ENCODE results near the gene SUFU.

Gene SUFU

DNA sequence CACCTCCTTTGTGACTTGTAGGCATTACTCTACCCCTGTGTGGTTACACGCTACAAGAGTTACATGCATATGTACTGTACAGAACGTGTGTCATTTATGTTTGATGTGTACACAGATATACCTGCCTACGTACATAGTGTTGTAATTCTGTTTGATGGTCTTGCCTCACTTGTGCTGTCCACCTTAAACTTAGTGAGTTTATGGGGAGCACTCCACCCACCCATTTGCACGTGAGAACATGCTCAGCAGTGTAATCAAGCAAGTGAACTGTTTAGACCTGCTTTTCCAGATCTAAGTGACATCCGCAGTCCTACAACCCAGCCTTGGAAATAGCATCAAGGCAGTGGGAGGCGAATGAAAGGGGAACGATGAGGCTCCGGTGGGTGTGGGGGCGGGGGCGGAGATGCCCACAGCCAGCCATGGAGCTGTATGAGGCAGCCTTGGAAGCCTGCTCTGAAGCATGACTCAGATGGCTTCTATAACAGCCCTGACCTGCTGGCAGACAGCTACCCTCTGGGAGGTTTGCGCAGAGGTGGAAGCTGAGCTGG is 52.1 kb downstream of the SUFU start:
- TF ChIP-seq, protein P1, sequence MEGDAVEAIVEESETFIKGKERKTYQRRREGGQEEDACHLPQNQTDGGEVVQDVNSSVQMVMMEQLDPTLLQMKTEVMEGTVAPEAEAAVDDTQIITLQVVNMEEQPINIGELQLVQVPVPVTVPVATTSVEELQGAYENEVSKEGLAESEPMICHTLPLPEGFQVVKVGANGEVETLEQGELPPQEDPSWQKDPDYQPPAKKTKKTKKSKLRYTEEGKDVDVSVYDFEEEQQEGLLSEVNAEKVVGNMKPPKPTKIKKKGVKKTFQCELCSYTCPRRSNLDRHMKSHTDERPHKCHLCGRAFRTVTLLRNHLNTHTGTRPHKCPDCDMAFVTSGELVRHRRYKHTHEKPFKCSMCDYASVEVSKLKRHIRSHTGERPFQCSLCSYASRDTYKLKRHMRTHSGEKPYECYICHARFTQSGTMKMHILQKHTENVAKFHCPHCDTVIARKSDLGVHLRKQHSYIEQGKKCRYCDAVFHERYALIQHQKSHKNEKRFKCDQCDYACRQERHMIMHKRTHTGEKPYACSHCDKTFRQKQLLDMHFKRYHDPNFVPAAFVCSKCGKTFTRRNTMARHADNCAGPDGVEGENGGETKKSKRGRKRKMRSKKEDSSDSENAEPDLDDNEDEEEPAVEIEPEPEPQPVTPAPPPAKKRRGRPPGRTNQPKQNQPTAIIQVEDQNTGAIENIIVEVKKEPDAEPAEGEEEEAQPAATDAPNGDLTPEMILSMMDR (IDR thresholded peaks at IDR 0.05; ENCODE audit: control insufficient read depth, extremely low read depth, insufficient read depth): no peak
- no peak for DNase-seq (ENCODE audit: low read depth)
- H3K4me3 ChIP-seq (ENCODE audit: low read depth, low read length): no peak overlapping the region

DNA sequence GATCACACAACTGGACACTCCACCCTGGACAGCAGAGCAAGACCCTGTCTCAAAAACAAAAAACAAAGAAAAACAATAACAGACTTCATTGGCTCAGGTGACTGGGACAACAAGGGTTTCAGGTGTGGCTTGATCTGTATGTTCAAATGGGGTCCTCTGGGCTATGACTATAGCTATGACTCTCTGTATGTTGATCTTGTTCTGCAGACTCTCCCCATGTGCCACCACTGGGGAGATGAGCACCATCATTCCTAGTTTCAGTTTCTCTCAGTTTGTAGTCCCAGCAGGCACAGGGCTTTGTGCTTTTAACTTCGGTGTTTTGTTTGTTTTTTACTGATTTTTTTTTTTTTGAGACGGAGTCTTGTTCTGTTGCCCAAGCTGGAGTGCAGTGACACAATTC is 53.8 kb downstream of the SUFU start:
- no peak for DNase-seq (ENCODE audit: low read depth)
- no peak overlapping the region for H3K4me3 ChIP-seq (ENCODE audit: low read depth, low read length)
- TF ChIP-seq, protein P1 (IDR thresholded peaks at IDR 0.05; ENCODE audit: control insufficient read depth, extremely low read depth, insufficient read depth): no peak

DNA sequence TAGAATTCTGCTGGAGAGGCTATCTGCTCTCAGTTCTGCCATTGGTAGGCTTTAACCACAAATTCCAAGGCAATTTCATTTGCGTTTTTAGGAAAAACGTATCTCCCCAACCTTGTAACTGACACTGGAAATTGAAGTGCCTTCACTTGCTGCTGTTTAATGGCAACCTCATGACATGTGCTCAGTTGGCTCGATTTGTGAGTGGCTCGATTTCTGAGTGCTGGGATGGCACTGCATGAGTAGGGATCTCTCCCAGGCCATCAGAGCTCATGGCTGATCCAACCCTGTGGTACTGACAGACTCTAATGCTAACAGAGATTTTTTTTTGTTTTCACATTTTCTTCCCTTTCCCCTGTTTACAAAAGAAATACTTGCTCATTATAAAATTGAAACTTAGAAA is 56.0 kb downstream of the SUFU start:
- TF ChIP-seq, protein P1 (IDR thresholded peaks at IDR 0.05; ENCODE audit: control insufficient read depth, extremely low read depth, insufficient read depth): no peak
- H3K4me3 ChIP-seq (ENCODE audit: low read depth, low read length): no peak overlapping the region
- no peak for DNase-seq (ENCODE audit: low read depth)

DNA sequence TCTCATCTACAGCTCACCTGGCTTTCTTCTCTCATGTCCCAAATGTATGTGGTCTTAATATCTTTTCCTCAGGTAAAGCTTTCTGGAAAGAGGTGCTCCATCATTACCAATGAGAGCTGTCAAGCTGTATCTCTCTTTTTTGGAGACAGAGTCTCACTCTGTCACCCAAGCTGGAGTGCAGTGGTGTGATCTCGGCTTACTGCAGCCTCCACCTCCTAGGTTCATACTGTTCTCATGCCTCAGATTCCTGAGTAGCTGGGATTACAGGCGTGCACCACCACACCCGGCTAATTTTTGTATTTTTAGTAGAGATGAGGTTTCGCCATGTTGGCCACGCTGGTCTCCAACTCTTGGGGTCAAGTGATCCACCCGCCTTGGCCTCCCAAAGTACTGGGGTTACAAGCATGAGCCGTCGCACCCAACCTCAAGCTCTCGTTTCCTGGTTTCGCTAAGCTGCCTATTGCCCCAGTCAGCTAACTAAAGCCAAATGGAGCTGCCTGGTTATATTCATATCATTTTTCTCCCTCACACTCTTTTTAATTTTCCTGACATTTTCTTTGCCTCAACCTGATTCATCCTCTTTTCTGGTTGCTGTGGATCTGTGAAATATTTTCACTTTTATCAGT is 60.5 kb downstream of the SUFU start:
- TF ChIP-seq, protein P1 (IDR thresholded peaks at IDR 0.05; ENCODE audit: control insufficient read depth, extremely low read depth, insufficient read depth): no peak
- no peak overlapping the region for H3K4me3 ChIP-seq (ENCODE audit: low read depth, low read length)
- no peak for DNase-seq (ENCODE audit: low read depth)

DNA sequence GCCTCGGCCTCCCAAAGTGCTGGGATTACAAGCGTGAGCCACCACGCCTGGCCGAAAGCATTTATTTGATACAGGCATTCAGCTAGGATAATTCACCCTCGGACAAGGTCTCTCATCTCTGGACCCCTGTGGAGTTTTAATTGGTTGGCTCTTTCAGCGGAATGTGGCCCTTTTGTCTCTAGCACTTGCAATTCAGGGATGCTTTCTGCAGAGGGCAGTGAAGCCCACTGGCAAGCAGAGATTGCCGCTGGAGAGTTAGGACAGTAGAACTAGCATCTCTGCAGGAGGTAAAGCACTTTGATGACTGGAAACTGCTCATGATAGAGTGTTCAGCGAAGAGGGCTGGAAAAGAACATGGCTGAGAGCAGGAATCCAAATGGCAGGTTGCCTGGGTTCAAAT is 62.0 kb downstream of the SUFU start:
- H3K4me3 ChIP-seq (ENCODE audit: low read depth, low read length): no peak overlapping the region
- TF ChIP-seq, protein P1 (IDR thresholded peaks at IDR 0.05; ENCODE audit: control insufficient read depth, extremely low read depth, insufficient read depth): no peak
- no peak for DNase-seq (ENCODE audit: low read depth)

DNA sequence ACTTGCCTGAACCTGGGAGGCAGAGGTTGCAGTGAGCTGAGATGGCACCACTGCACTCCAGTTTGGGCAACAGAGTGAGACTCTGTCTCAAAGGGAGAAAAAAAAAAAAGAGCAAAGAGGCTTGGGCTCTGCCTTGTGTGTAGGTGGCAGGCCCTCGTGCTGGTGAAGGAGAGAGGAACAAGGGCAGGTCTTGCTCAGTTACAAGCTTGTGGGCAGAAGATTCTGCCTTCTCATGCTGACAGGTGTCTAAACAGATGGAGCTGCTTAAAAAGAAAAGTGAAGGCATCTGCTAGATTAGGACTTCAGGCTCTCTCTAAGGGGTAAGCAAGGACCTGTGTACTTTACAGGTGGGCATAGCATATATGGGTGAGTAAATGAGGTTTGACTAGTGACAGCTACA is 75.0 kb downstream of the SUFU start:
- TF ChIP-seq, protein P1 (IDR thresholded peaks at IDR 0.05; ENCODE audit: control insufficient read depth, extremely low read depth, insufficient read depth): no peak
- no peak for DNase-seq (ENCODE audit: low read depth)
- no peak overlapping the region for H3K4me3 ChIP-seq (ENCODE audit: low read depth, low read length)

DNA sequence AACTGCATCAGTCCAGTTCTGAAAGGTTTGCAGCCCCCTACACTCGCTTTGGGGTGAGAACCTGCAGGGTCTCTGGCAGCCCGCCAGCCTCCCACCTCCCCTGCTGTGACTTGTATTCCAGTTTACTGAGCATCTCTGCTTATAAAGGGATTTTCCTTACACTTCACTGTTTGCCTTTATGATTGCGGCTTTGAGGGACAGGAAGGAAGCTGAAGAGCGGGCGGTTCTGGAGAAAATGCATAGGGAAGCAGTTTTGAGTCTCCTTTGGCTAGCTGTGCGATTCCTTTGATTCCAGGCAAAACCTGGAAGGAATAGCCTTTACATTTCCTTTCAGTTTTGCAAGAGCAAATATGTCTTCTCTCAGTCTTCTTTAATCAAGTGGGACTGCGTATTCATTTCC is 75.6 kb downstream of the SUFU start:
- no peak overlapping the region for H3K4me3 ChIP-seq (ENCODE audit: low read depth, low read length)
- DNase-seq (ENCODE audit: low read depth): no peak
- TF ChIP-seq, protein P1 (IDR thresholded peaks at IDR 0.05; ENCODE audit: control insufficient read depth, extremely low read depth, insufficient read depth): no peak

Measured in LNCaP clone FGC (cell line).